Liver (tissue), 9 donors: ENCODE results near the gene BRME1. TPM values are rescaled to one million over a fixed set of nuclear protein-coding genes. Genes with fewer than 3 reads are reported as not detected.

Experiments used
- DNase-seq: peaks from one replicate; pipeline ENCODE4 v3.0.0-alpha.2; 2017; ENCODE audit warnings: low spot score
- H3K27ac ChIP-seq, 2 donors: one replicate each; pipeline ENCODE4 v1.7.0; 2013; ENCODE audit warnings: inconsistent platforms in 2 of 2, low read length in 2 of 2, control low read depth in 1 of 2, low read depth in 1 of 2, mild to moderate bottlenecking in 1 of 2
- H3K27me3 ChIP-seq, 4 donors: one replicate each; pipeline versions ENCODE4 v1.6.1 to v1.7.0; 2013; ENCODE audit warnings: low read length in 3 of 4, inconsistent platforms in 1 of 4, mild to moderate bottlenecking in 1 of 4, moderate library complexity in 1 of 4; ENCODE audit not compliant: control insufficient read depth in 4 of 4, insufficient read depth in 4 of 4
- H3K36me3 ChIP-seq, 4 donors: one replicate each; pipeline versions ENCODE4 v1.6.1 to v1.7.0; 2013; ENCODE audit warnings: low read length in 3 of 4, mild to moderate bottlenecking in 3 of 4, low read depth in 1 of 4, moderate library complexity in 1 of 4; ENCODE audit not compliant: control insufficient read depth in 4 of 4, insufficient read depth in 3 of 4
- H3K4me1 ChIP-seq, 4 donors: one replicate each; pipeline versions ENCODE4 v1.6.1 to v1.7.0; 2013; ENCODE audit warnings: low read length in 3 of 4, mild to moderate bottlenecking in 3 of 4, moderate library complexity in 1 of 4; ENCODE audit not compliant: control insufficient read depth in 4 of 4, insufficient read depth in 4 of 4
- H3K4me3 ChIP-seq, 3 donors: one replicate each; pipeline versions ENCODE4 v1.6.1 to v1.7.0; 2013; ENCODE audit warnings: low read length in 3 of 3, control low read depth in 1 of 3, low read depth in 1 of 3, mild to moderate bottlenecking in 1 of 3
- H3K9ac ChIP-seq, 2 donors: one replicate each; pipeline ENCODE4 v1.7.0; 2013; ENCODE audit warnings: low read length in 2 of 2, mild to moderate bottlenecking in 2 of 2, moderate library complexity in 2 of 2, control low read depth in 1 of 2, low read depth in 1 of 2
- H3K9me3 ChIP-seq, 4 donors: one replicate each; pipeline versions ENCODE4 v1.6.1 to v1.7.0; 2013; ENCODE audit warnings: low read length in 3 of 4; ENCODE audit not compliant: control insufficient read depth in 4 of 4
- ATF3 ChIP-seq: IDR thresholded peaks from 2 replicates; pipeline ENCODE4 v1.6.1; 2016; ENCODE audit warnings: antibody characterized with exemption
- CTCF ChIP-seq: fragments of 150-350 bp; IDR thresholded peaks from 2 replicates; pipeline ENCODE4 v1.5.1; 2017; ENCODE audit warnings: improper control_type of control experiment, low read depth, low read length; ENCODE audit not compliant: missing input control
- EGR1 ChIP-seq, 2 donors: IDR thresholded peaks; 2 replicates each; pipeline ENCODE4 v1.6.1; 2016 to 2018; ENCODE audit warnings: antibody characterized with exemption in 2 of 2, low read depth in 2 of 2
- FOXA1 ChIP-seq: IDR thresholded peaks from 2 replicates; pipeline ENCODE4 v1.6.1; 2016; ENCODE audit warnings: antibody characterized with exemption
- FOXA2 ChIP-seq: IDR thresholded peaks from 2 replicates; pipeline ENCODE4 v1.6.1; 2016; ENCODE audit warnings: antibody characterized with exemption
- GABPA ChIP-seq, 2 donors: IDR thresholded peaks in 1 of 2; conservative IDR thresholded peaks in 1 of 2; 2 replicates each; pipeline ENCODE4 v1.6.1; 2016; ENCODE audit warnings: antibody characterized with exemption in 2 of 2, mild to moderate bottlenecking in 1 of 2, moderate library complexity in 1 of 2
- HNF4A ChIP-seq, 2 donors: conservative IDR thresholded peaks; 2 replicates each; pipeline ENCODE4 v1.6.1; 2016; ENCODE audit warnings: antibody characterized with exemption in 2 of 2, mild to moderate bottlenecking in 2 of 2
- HNF4G ChIP-seq: IDR thresholded peaks from 2 replicates; pipeline ENCODE4 v1.6.1; 2016; ENCODE audit warnings: antibody characterized with exemption
- JUND ChIP-seq, 2 donors: IDR thresholded peaks; 2 replicates each; pipeline ENCODE4 v1.6.1; 2016; ENCODE audit warnings: antibody characterized with exemption in 2 of 2
- MAX ChIP-seq: IDR thresholded peaks from 2 replicates; pipeline ENCODE4 v1.6.1; 2016; ENCODE audit warnings: antibody characterized with exemption
- NR2F2 ChIP-seq: IDR thresholded peaks from 2 replicates; pipeline ENCODE4 v1.6.1; 2016; ENCODE audit warnings: antibody characterized with exemption
- RAD21 ChIP-seq, 2 donors: IDR thresholded peaks; 2 replicates each; pipeline ENCODE4 v1.6.1; 2016; ENCODE audit warnings: antibody characterized with exemption in 2 of 2, mild to moderate bottlenecking in 2 of 2
- REST ChIP-seq: IDR thresholded peaks from 2 replicates; pipeline ENCODE4 v1.6.1; 2016; ENCODE audit warnings: antibody characterized with exemption, mild to moderate bottlenecking
- RXRA ChIP-seq, 2 donors: IDR thresholded peaks; 2 replicates each; pipeline ENCODE4 v1.6.1; 2017 to 2018; ENCODE audit warnings: antibody characterized with exemption in 2 of 2, mild to moderate bottlenecking in 1 of 2
- SP1 ChIP-seq: IDR thresholded peaks from 2 replicates; pipeline ENCODE4 v1.6.1; 2018; ENCODE audit warnings: antibody characterized with exemption, mild to moderate bottlenecking
- TAF1 ChIP-seq: conservative IDR thresholded peaks from 2 replicates; pipeline ENCODE4 v1.6.1; 2016; ENCODE audit warnings: antibody characterized with exemption, mild to moderate bottlenecking
- YY1 ChIP-seq: IDR thresholded peaks from 2 replicates; pipeline ENCODE4 v1.6.1; 2016; ENCODE audit warnings: antibody characterized with exemption, mild to moderate bottlenecking
- ZBTB33 ChIP-seq: IDR thresholded peaks from 2 replicates; pipeline ENCODE4 v1.6.1; 2016; ENCODE audit warnings: antibody characterized with exemption
- WGBS: extraction: QIAGEN DNeasy Blood & Tissue Kit; methylation state at CpG from one replicate; pipeline ENCODE4 v1.1.7; 2013; 5-methylcytosine and 5-hydroxymethylcytosine counted together
- polyA plus RNA-seq, 2 donors: library from polyadenylated mRNA; stranded (reverse) in 1 of 2; unstranded in 1 of 2; fragments of 200-250 nt in 1 of 2; fragments of >200 nt in 1 of 2; fragmentation: Nextera tagmentation in 1 of 2; extraction: Ambion mirVana in 1 of 2; gene quantifications; one replicate each; pipeline versions ENCODE4 v1.2.1 to v1.2.3, GENCODE V29; 2013 to 2015
- total RNA-seq, 2 donors: library from RNA; depleted of rRNA; stranded (reverse); fragments of >200 nt; gene quantifications; one replicate each; pipeline ENCODE4 v1.2.3, GENCODE V29; 2014
- donor health status: healthy.
- donor health status: healthy.
- donor health status: healthy.
- donor health status: healthy.
- donor health status: healthy.

BRME1 gene
- total and polyA plus RNA-seq, 4 donors: 0.42 to 5.3 (median 0.48) TPM

GRCh38 chr19:13880059-13881043 is 25.6 kb downstream of the BRME1 start:
- peak; percentile 92 to 95 for TF ChIP-seq JUND (IDR thresholded peaks at IDR 0.05)
- no peak for TF ChIP-seq HNF4A (conservative IDR thresholded peaks at IDR 0.05)
- no peak for TF ChIP-seq HNF4G
- peak; percentile 14 for TF ChIP-seq NR2F2
- TF ChIP-seq RXRA (IDR thresholded peaks at IDR 0.05): peak; percentile 38 to 44
- TF ChIP-seq EGR1 (IDR thresholded peaks at IDR 0.05; ENCODE audit: low read depth in 2 of 2): no peak
- peak; percentile 52 for TF ChIP-seq SP1
- TF ChIP-seq RAD21 (IDR thresholded peaks at IDR 0.05): peak; percentile 99 to 100
- TF ChIP-seq CTCF: peak; percentile 99
- no peak for TF ChIP-seq REST
- no peak for TF ChIP-seq FOXA2
- TF ChIP-seq GABPA (IDR thresholded peaks at IDR 0.05 in 1 of 2, conservative IDR thresholded peaks at IDR 0.05 in 1 of 2): no peak
- no peak for TF ChIP-seq ZBTB33
- peak; percentile 40 for TF ChIP-seq YY1
- no peak for TF ChIP-seq FOXA1
- peak; percentile 88 for TF ChIP-seq ATF3
- no peak for TF ChIP-seq MAX
- no peak for TF ChIP-seq TAF1
- peak; percentile 99 for DNase-seq
- Histone ChIP-seq H3K4me3 (peak overlapping the region in 1 of 3 donors; percentile 22), H3K9ac (peak overlapping the region in 1 of 2 donors; percentile 8), H3K9me3 (no peaks in the 10 kb centered on the region), H3K27me3 (no peaks in the 10 kb centered on the region), H3K4me1 (peaks cover 0 to 10% (median 2%) of the 10 kb centered on the region in 4 donors), H3K27ac (peak overlapping the region; percentile 3 to 29), H3K36me3 (no peaks in the 10 kb centered on the region)
- WGBS: 7% methylated on average over 34 of the region's 34 CpGs
